Parathyroid adenoma (tissue), 2 donors: ENCODE measurements around the gene KMT2D.

Experiments used
- H2AFZ ChIP-seq: fragments of 300-600 bp; sonication (generic); one replicate; pipeline ENCODE4 v1.7.0; 2017; ENCODE audit warnings: antibody characterized with exemption, mild to moderate bottlenecking
- H3K27ac ChIP-seq: fragments of 300-600 bp; sonication (generic); one replicate; pipeline ENCODE4 v1.7.0; 2017
- H3K27me3 ChIP-seq: fragments of 300-600 bp; sonication (generic); one replicate; pipeline ENCODE4 v1.7.0; 2017; ENCODE audit warnings: low read length; ENCODE audit not compliant: control insufficient read depth, insufficient read depth
- H3K36me3 ChIP-seq: fragments of 300-600 bp; sonication (generic); one replicate; pipeline ENCODE4 v1.7.0; 2017; ENCODE audit warnings: low read length; ENCODE audit not compliant: control insufficient read depth, insufficient read depth
- H3K4me1 ChIP-seq: fragments of 300-600 bp; sonication (generic); one replicate; pipeline ENCODE4 v1.7.0; 2017; ENCODE audit warnings: control low read depth
- H3K4me2 ChIP-seq: fragments of 300-600 bp; sonication (generic); one replicate; pipeline ENCODE4 v1.7.0; 2017; ENCODE audit warnings: low read length
- H3K4me3 ChIP-seq: fragments of 300-600 bp; sonication (generic); one replicate; pipeline ENCODE4 v1.7.0; 2017; ENCODE audit warnings: low read depth, low read length
- H3K79me2 ChIP-seq: fragments of 300-600 bp; sonication (generic); one replicate; pipeline ENCODE4 v1.7.0; 2017; ENCODE audit warnings: control low read depth
- H3K9ac ChIP-seq: fragments of 300-600 bp; sonication (generic); one replicate; pipeline ENCODE4 v1.7.0; 2017; ENCODE audit warnings: mild to moderate bottlenecking
- H3K9me3 ChIP-seq: fragments of 300-600 bp; sonication (generic); one replicate; pipeline ENCODE4 v1.7.0; 2017; ENCODE audit warnings: low read length; ENCODE audit not compliant: control insufficient read depth
- TF ChIP-seq, protein P1 (sequence below): fragments of 300-600 bp; sonication (generic); IDR thresholded peaks from one replicate; pipeline ENCODE4 v1.7.0; 2017; ENCODE audit warnings: antibody characterized with exemption, mild to moderate bottlenecking
- donor health status: primary hyperparathyroidism.

The KMT2D gene

DNA sequence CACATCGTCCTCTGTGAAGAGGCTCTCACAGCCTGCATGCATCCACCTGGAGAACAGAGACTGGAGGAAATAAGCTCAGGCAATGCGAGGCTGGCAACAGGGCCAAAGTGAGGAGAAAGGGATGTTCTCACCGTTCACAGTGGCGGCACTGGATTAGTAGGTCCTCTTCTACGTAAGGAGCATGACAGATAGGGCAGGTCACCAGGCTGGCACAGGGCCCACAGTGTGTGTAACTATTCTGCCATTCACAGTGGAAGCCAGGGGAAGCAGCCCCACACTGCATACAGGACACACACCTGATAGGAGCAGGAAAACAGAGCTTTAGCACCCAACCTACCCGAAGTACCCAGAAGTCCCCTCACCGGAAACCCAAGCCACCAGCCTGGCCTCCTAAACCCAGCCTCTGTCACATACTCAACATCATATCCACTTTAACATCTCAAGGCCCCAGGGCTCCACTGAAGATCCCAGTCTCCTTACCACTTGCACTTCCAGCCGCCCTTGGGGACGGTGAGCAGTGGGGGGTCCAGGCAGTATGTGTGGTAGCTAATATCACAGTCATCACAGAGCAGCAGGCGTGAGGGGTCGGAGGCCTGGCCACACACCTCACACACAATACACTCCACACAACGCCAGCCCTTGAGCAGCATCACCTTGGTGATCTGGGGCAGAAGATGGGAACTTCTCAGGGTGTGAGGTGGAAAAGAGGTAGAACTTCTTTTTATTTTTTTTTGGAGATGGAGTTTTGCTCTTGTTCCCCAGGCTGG is 14.3 kb downstream of the KMT2D start:
- H2AFZ ChIP-seq = no peak overlapping the region
- TF ChIP-seq, protein P1, sequence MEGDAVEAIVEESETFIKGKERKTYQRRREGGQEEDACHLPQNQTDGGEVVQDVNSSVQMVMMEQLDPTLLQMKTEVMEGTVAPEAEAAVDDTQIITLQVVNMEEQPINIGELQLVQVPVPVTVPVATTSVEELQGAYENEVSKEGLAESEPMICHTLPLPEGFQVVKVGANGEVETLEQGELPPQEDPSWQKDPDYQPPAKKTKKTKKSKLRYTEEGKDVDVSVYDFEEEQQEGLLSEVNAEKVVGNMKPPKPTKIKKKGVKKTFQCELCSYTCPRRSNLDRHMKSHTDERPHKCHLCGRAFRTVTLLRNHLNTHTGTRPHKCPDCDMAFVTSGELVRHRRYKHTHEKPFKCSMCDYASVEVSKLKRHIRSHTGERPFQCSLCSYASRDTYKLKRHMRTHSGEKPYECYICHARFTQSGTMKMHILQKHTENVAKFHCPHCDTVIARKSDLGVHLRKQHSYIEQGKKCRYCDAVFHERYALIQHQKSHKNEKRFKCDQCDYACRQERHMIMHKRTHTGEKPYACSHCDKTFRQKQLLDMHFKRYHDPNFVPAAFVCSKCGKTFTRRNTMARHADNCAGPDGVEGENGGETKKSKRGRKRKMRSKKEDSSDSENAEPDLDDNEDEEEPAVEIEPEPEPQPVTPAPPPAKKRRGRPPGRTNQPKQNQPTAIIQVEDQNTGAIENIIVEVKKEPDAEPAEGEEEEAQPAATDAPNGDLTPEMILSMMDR = no peak
- no peaks in the 10 kb centered on the region for H3K9me3 ChIP-seq
- no peak overlapping the region for H3K9ac ChIP-seq
- no peak overlapping the region for H3K4me2 ChIP-seq
- no peaks in the 10 kb centered on the region for H3K4me1 ChIP-seq
- H3K4me3 ChIP-seq = no peak overlapping the region
- peaks cover 9% of the 10 kb centered on the region for H3K79me2 ChIP-seq
- no peaks in the 10 kb centered on the region for H3K36me3 ChIP-seq
- no peak overlapping the region for H3K27ac ChIP-seq
- no peaks in the 10 kb centered on the region for H3K27me3 ChIP-seq

DNA sequence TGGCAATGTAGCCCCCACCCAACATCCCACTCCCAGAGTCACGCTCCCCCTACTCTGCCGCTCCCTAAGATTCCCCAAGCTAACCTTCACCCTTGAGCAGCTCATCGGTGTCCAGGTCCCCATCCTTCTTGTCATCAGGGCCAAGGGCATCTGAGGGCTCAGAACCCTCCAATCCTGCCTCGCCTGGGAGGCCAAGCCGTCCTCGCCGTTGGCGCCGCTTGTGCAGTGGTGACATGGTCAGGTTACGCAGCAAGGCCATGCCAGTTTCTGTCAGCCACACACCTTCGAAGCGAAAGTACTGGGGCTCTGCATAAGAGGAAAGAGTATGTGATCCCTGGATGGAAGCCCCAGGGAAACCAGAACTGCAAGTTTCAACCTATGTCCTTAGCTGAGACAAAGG is 15.9 kb downstream of the KMT2D start:
- Histone ChIP-seq H3K27me3 (no peaks in the 10 kb centered on the region), H2AFZ (no peak overlapping the region), H3K4me1 (no peaks in the 10 kb centered on the region), H3K27ac (no peak overlapping the region), H3K9me3 (no peaks in the 10 kb centered on the region), H3K4me2 (no peak overlapping the region), H3K79me2 (peaks cover 6% of the 10 kb centered on the region), H3K4me3 (no peak overlapping the region), H3K9ac (no peak overlapping the region), H3K36me3 (no peaks in the 10 kb centered on the region)
- TF ChIP-seq, protein P1 = no peak

DNA sequence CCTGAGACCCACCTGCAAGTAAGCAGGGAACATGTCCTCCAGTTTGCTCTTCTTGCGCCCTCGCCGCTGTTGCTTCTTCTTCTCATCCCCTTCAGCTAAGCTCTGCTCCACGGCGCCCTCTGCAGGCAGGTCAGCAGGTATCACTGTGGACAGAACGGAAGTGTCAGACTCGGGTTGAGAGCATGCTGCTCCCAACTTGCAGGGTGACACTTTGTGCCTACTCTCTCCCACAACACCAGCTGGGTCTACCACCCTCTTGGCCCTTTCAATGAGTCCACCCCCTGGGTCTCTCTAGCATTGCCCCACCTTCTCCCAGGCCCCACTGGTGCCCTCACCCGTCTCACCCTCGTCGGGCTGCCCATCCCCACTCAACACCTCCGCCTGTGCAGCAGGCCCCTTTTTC is 16.7 kb downstream of the KMT2D start:
- no peaks in the 10 kb centered on the region for H3K9me3 ChIP-seq
- no peaks in the 10 kb centered on the region for H3K27me3 ChIP-seq
- no peak overlapping the region for H3K4me2 ChIP-seq
- H3K4me1 ChIP-seq = no peaks in the 10 kb centered on the region
- H3K4me3 ChIP-seq = no peak overlapping the region
- no peak overlapping the region for H2AFZ ChIP-seq
- H3K27ac ChIP-seq = no peak overlapping the region
- no peaks in the 10 kb centered on the region for H3K79me2 ChIP-seq
- H3K36me3 ChIP-seq = no peaks in the 10 kb centered on the region
- no peak overlapping the region for H3K9ac ChIP-seq
- TF ChIP-seq, protein P1 = peak; percentile 63

DNA sequence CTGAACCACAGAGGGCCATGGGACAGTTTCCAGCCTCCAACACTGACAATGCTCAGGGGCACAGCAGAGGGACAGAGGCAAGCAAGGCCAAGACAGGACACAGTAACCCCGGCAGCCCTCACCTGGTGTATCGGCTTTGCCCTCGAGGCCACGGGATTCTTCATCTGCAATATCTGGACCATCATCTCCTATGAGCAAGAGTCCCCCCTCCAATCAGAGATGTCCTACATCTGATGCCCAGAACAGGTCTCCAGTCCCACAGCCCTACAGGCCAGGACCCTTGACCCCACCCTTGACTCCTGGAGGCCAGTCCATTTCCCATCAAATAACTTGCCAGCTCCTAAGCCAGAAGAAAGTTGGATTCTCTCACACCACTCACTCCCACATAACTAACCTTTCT is 17.4 kb downstream of the KMT2D start:
- Histone ChIP-seq H3K79me2 (no peaks in the 10 kb centered on the region), H3K9ac (no peak overlapping the region), H3K27me3 (no peaks in the 10 kb centered on the region), H3K27ac (no peak overlapping the region), H3K4me3 (no peak overlapping the region), H3K36me3 (no peaks in the 10 kb centered on the region), H3K4me2 (no peak overlapping the region), H3K4me1 (no peaks in the 10 kb centered on the region), H2AFZ (no peak overlapping the region), H3K9me3 (no peaks in the 10 kb centered on the region)
- TF ChIP-seq, protein P1 = no peak
